GM12864 (cell line): ENCODE data around the gene RSU1.

Source experiments
- DNase-seq: peaks from one replicate; pipeline ENCODE4 v3.0.0-alpha.2; 2011; ENCODE audit warnings: low read depth
- H3K4me3 ChIP-seq: 2 replicates; pipeline ENCODE4 v1.5.1; 2011; ENCODE audit warnings: mild to moderate bottlenecking, low read depth, low read length, control low read depth
- TF ChIP-seq, protein P1 (sequence below): IDR thresholded peaks from 2 replicates; pipeline ENCODE4 v1.5.1; 2011; ENCODE audit warnings: low read depth, mild to moderate bottlenecking, moderate library complexity, low read length, control low read depth, inconsistent platforms; ENCODE audit errors: missing control alignments

RSU1 gene

DNA sequence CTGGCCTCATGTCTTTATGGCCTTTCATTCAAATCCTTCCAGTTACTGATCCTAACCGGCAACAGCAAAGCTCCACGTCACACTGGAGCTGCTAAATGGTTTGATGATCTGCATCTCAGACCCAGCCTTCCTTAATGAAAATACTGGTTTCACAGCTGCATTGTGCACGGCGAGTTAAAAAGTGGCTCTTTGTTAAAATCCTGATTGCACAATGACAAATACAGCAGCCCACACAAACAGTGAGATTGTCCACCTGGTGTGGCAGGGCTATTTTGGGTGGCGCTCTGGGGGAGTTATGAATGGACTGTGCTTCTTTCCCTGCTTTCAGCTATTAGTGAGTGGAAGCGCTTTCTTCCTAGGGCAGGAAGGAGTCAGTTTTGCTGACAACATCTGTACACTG, 232.1 kb downstream of the RSU1 start:
- TF ChIP-seq, protein P1, sequence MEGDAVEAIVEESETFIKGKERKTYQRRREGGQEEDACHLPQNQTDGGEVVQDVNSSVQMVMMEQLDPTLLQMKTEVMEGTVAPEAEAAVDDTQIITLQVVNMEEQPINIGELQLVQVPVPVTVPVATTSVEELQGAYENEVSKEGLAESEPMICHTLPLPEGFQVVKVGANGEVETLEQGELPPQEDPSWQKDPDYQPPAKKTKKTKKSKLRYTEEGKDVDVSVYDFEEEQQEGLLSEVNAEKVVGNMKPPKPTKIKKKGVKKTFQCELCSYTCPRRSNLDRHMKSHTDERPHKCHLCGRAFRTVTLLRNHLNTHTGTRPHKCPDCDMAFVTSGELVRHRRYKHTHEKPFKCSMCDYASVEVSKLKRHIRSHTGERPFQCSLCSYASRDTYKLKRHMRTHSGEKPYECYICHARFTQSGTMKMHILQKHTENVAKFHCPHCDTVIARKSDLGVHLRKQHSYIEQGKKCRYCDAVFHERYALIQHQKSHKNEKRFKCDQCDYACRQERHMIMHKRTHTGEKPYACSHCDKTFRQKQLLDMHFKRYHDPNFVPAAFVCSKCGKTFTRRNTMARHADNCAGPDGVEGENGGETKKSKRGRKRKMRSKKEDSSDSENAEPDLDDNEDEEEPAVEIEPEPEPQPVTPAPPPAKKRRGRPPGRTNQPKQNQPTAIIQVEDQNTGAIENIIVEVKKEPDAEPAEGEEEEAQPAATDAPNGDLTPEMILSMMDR: no peak
- H3K4me3 ChIP-seq: no peak overlapping the region
- DNase-seq: peak; percentile 35

DNA sequence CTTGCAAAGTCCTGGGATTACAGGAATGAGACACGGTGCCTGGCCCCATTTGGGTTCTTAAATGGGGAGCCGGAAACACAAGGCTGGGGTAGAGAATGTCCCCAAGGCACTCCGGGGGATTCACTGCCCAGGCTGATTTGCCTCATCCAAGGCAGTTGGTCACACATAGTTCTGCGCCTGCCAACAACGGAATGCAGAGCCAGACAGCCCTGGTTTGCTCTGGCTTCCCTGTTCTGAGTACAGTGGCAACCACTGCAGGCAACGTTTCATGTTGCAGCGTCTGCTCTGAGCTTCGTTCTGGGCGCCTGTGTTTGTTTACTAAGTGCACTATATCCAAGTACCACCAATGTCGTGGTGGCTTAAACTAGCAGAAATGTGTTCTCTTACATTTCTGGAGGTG, 233.8 kb downstream of the RSU1 start:
- no peak overlapping the region for H3K4me3 ChIP-seq
- TF ChIP-seq, protein P1: no peak
- no peak for DNase-seq

DNA sequence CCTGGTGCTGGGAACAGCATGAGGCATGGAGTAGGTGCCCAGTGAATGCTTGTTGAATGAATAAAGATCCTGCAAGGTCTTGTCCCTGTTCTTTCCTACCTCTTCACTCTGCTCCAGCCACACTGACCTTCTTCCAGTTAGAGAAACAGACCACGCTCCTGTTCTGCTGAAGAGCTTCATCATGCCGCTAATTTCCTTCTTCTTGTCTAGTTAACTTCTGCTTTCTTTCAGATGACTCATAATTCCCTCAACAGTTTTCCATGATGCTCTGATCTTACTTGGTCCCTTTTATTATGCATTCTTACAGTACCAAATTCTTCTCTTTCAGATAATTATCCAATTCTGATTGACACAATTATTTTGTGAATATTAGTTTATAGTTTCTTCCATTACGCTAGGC, 236.0 kb downstream of the RSU1 start:
- DNase-seq: no peak
- TF ChIP-seq, protein P1: no peak
- H3K4me3 ChIP-seq: no peak overlapping the region

DNA sequence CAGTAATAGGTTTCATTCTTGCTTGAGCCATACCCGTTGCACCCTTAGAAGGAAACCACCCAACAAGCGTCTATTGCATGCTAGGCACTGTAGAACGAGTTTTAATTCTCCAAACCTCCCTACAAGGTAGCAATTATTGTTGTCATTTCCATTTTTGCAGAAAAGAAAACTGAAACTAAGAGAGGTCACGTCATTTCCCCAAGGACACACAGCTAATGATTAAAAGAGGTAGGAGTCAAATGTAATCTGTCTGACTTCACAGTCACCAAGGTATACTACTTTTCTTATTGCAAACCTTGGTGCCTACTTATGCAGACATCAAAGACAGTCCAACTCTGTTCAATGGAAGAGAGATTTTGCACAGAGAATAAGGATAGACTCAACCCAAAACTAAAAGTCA, 246.5 kb downstream of the RSU1 start:
- TF ChIP-seq, protein P1: no peak
- DNase-seq: peak; percentile 47
- peak overlapping the region; percentile 28 for H3K4me3 ChIP-seq

DNA sequence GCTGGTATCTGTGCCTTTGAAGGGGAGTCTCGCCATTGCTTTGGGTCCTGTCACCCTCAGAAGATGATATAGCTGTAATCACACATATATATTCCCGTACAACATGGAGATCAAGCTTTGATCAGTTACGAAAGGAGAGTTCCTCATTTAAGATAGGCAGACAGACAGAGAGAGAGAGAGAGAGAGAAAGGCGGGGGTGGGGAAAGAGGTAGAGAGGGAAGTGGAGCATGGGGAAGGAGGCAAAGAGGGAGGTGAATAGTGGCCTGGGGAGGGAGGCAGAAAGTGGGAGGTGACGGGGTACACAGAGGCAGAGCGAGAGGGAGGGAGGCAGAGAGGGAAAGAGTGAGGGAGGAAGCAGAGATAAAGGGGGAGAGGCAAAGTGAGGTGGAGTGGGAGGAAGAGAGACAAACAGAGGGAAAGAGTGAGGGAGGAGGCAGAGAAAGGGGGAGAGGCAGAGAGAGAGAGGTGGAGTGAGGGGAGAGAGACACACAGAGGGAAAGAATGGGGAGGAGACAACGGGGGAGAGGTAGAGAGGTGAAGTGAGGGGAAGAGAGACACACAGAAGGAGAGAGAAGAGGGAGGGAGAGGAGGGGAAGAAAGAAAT, 250.9 kb downstream of the RSU1 start:
- TF ChIP-seq, protein P1: no peak
- DNase-seq: no peak
- H3K4me3 ChIP-seq: no peak overlapping the region

DNA sequence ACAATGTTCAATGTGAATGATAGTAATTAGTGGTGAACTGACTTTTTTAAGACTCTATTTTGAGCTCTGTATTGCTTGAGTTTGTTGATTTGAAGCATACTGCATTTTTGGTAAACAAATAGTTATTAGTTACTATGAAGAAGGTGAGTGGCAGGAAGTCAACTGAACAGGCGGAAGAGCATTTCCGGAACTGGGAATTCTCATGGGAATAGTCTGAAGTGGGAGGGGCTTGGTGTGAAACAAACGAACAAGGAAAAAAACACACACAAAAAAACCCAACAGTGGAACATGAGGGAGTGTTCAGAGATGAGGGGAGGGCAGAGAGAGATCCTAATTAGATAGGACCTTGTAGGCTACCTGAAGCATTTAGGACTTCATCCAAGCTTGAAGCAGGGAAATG, 251.6 kb downstream of the RSU1 start:
- H3K4me3 ChIP-seq: no peak overlapping the region
- no peak for DNase-seq
- TF ChIP-seq, protein P1: no peak

DNA sequence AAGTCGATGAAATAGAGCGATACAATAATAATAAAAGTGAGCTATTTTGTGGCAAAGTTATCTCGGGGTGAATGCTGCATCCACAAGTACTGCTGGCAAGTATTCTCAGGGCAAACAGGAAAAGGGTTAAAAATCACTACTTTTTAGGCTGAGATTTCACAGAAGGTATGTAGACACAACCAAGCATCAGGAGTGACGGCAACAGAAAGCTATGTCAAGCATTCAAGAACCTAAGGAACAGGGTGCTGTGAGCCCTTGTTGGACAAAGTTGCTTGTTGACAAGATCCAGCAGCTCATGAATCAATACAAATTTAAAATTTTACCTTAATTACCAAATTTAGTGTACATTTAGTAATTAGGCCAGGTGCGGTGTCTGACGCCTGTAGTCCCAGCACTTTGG, 254.3 kb downstream of the RSU1 start:
- DNase-seq: no peak
- TF ChIP-seq, protein P1: no peak
- H3K4me3 ChIP-seq: no peak overlapping the region
